Measurements from ENCODE around the gene GRIN2A. TPM values are rescaled to one million over a fixed set of nuclear protein-coding genes. Genes with fewer than 3 reads are reported as not detected.

GRIN2A gene
- total and polyA plus RNA-seq, 2 of the 8 experiments (the other 6 are each of a cell fraction or from before 2014, with no cell fraction given): 0.18 to 1.8 TPM

GRCh38 chr16:9929836-9930235, 252.4 kb downstream of the GRIN2A start (continued):
- TF ChIP-seq EP300 (IDR thresholded peaks at IDR 0.05; ENCODE audit: borderline replicate concordance in 1 of 2, low read depth in 2 of 2, low read length in 2 of 2): no peak
- no peak for TF ChIP-seq POLR2AphosphoS5 (IDR thresholded peaks at IDR 0.05; ENCODE audit: low read depth, low read length)
- TF ChIP-seq CHD7 (IDR thresholded peaks at IDR 0.05; ENCODE audit: insufficient replicate concordance, low read length): no peak
- TF ChIP-seq GTF2F1 (IDR thresholded peaks at IDR 0.05; ENCODE audit: borderline replicate concordance, low read depth, low read length): no peak
- TF ChIP-seq TCF12 (IDR thresholded peaks at IDR 0.05; ENCODE audit: low read depth, low read length): no peak
- no peak for TF ChIP-seq NANOG (IDR thresholded peaks at IDR 0.05; ENCODE audit: insufficient read depth, low read depth, low read length, poor library complexity, severe bottlenecking)
